Epithelial cell of proximal tubule (primary cell): ENCODE data around the gene FAM181A. TPM values are rescaled to one million over a fixed set of nuclear protein-coding genes. Genes with fewer than 3 reads are reported as not detected.

Experiments used
- DNase-seq: peaks from one replicate; pipeline ENCODE4 v3.0.0-alpha.2; 2011; ENCODE audit warnings: low read depth
- H3K4me3 ChIP-seq: 2 replicates; pipeline ENCODE4 v1.5.1; 2011; ENCODE audit warnings: low read depth, mild to moderate bottlenecking, low read length
- total RNA-seq: library from RNA; depleted of rRNA; stranded (reverse); fragments of >200 nt; gene quantifications from 2 replicates; pipeline ENCODE4 v1.2.3, GENCODE V29; 2015
- TF ChIP-seq, protein P1 (sequence below): conservative IDR thresholded peaks from 2 replicates; pipeline ENCODE4 v1.5.1; 2012; ENCODE audit warnings: low read depth, mild to moderate bottlenecking, low read length

The FAM181A gene
- total RNA-seq, 1 donor from 2014 or later, result not detected

DNA sequence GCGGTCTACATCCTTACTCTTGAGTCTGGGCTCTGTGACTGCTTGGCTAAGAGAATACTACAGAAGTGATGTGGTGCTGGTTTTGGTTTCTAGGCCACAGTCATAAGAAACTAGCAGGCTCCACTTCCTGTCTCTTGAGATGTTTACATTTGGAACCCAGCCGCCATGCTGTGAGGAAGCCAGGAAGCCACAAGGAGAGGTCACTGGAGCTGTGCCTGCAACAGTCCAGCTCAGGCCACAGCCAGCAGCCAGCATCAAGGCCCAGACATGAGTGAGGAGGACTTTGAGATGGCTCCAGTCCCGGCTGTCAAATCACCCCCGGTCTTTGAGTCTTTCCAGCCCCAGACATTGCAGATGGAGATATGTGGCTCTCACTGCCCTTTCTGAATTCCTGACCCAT lies 12.9 kb upstream of the FAM181A start:
- no peak overlapping the region for H3K4me3 ChIP-seq
- TF ChIP-seq, protein P1, sequence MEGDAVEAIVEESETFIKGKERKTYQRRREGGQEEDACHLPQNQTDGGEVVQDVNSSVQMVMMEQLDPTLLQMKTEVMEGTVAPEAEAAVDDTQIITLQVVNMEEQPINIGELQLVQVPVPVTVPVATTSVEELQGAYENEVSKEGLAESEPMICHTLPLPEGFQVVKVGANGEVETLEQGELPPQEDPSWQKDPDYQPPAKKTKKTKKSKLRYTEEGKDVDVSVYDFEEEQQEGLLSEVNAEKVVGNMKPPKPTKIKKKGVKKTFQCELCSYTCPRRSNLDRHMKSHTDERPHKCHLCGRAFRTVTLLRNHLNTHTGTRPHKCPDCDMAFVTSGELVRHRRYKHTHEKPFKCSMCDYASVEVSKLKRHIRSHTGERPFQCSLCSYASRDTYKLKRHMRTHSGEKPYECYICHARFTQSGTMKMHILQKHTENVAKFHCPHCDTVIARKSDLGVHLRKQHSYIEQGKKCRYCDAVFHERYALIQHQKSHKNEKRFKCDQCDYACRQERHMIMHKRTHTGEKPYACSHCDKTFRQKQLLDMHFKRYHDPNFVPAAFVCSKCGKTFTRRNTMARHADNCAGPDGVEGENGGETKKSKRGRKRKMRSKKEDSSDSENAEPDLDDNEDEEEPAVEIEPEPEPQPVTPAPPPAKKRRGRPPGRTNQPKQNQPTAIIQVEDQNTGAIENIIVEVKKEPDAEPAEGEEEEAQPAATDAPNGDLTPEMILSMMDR, result no peak
- DNase-seq, result no peak

DNA sequence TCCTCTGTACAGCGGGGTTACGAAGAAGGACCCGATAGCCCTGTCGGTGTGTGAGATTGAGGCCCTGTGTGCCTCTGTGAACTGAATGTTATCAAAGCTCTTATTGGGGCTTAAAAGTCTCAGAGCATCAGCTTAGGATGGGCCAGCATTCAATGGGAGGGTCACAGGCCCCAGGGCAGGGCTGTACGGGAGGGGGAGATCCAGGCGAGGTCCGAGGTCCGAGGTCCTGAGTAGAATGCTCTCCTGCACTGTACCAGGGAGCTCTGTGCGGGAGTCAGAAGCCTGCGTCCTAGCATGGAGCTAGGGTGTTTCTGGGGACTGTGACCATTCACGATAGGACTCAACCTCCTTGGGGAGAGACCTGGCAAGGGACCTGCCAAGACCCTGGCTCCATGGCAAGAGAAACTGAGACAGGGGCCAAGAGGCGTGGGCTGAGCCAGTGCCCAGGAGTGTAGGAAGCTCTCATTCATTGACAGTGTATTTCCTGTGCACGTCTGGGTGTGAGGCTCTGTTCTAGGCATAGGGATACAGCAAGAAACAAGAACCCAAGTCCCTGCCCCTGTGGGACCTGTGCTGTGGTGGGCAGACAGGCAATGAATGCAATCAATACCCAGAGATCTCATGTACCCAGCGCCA lies 12.0 kb upstream of the FAM181A start:
- DNase-seq, result no peak
- no peak overlapping the region for H3K4me3 ChIP-seq
- TF ChIP-seq, protein P1, result no peak

DNA sequence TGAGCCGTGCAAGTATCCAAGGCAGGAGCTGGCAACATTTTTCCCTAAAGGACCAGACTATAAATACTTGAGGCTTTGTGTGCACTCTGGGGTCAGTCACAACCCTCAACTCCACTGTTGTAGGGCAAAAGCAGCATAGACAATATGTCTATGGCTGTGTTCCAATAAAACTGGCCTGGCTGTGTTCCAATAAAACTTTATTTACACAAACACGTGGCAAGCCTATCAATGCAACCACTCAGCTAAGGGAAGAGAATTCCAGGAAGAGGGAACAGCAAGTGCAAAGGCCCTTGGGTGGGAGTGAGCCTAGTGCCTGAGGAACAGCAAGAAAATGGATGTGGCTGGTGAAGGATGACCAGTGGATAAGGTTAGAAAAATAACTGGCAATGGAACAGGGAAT lies 11.3 kb upstream of the FAM181A start:
- no peak overlapping the region for H3K4me3 ChIP-seq
- TF ChIP-seq, protein P1, result no peak
- no peak for DNase-seq

DNA sequence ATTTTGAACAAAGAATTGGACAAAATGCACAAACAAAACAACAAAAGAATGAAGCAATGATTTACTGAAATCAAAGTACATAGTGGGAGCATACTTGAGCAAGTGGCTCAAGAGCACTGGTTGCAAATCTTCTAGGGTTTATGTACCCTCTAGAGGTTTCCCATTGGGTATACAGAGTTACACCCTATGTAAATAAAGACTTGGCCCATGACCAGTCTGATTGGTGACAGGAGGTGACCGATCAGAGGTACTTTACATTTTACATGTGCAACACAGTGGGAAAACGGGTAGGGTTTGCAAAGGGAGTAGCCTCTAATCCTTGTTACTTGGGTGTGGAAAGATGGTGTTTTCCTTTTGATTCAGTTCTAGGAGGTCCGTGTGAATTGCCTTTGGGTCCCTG lies 10.6 kb upstream of the FAM181A start:
- no peak for DNase-seq
- TF ChIP-seq, protein P1, result no peak
- H3K4me3 ChIP-seq, result no peak overlapping the region

DNA sequence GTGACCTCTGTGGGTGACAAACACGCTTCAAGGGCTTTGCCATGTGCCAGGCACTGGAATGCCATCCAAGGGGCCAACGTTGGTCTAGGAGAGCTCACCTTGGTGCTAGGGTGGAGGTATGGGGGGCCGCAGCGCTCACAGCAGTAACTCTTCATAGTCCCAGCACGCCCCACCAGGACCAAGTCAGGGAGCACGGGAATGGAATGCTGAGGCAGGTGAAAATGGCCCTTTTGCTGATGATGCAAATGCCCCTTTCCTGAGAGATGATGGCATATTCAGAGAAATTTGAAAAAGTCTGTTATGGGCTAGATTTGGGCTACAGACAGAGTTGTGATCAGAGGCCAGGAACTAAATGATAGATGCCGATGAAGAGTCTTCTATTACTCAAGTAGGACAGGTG lies 10.0 kb upstream of the FAM181A start:
- TF ChIP-seq, protein P1, result no peak
- no peak overlapping the region for H3K4me3 ChIP-seq
- no peak for DNase-seq

DNA sequence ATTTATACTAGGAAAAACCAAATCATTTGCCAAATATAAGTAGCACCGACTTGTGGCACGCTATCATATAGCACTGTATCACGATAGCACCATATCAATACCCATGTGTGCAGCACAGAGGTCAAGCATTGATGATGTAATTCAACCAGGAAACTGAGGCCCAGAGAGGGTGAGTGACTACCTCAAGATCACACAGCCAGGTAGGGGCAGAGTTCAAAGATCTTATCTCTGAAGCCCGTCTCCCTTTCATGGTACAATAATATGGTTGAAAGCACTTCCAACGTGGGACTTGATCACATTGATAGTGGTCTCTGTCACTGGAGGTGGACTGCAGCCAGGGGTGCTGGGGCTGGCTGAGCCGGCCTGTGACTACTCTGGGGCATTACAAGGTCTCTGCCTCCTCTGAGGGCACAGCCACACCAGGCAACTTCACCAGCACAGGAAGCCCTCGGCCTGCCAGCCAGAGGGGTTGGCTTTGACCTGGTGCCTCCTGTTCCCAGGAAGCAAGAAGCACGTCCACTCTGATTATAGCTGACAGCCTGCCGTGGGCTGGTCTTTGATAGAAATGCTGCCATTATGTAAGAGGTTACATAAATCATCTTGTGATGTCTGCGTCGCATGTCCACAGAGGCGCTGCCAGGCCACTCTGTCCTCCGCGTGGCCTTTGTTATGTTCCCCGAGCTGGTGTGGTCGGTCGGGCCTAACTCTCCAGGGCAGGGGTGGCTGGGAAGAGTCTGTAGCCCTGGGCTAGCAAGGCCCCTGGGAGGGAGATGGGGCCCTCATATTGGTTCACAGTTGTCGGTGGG lies 5.9 kb upstream of the FAM181A start:
- TF ChIP-seq, protein P1, result no peak
- no peak overlapping the region for H3K4me3 ChIP-seq
- DNase-seq, result no peak

DNA sequence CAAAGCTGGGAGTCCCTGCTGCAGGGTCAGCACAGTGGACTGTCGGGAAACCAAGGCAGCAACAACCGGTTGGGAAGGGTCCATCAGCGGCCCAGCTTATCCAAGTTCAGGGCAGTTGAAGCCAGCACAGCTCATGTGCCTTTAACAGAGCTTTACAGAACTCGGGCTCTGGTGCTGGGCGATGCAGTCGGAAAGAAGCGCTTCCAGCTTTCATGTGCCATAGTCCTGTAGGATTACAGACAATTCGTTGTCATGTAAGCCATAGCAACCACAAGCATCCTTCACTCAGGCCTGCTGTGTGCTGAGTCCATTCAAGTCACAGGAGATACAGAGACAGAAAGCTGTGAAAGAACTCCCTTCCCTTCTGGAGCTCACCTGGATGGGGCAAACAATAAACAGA lies 3.5 kb upstream of the FAM181A start:
- TF ChIP-seq, protein P1, result no peak
- DNase-seq, result no peak
- H3K4me3 ChIP-seq, result no peak overlapping the region
